AG04449 (cell line): Measurements from ENCODE around the gene RGL2.
"Not testable (repeated sequence)": the region's sequence is repeated elsewhere in the genome, so short reads cannot be mapped to it uniquely, and the experiment has no call there.

Source experiments
- CTCF ChIA-PET: fragments of 350-600 bp; formaldehyde crosslinking; extraction: SDS; loops from one replicate; lab custom pipeline; 2021; ENCODE audit warnings: antibody characterized with exemption; lab: Yijun Ruan, JAX
- POLR2A ChIA-PET: fragments of 400-600, 350-600 bp; formaldehyde crosslinking; extraction: SDS; loops from one replicate; lab custom pipeline; 2020; ENCODE audit warnings: antibody characterized with exemption, inconsistent platforms; lab: Yijun Ruan, JAX
- DNase-seq: peaks from one replicate; pipeline ENCODE4 v3.0.0-alpha.2; 2010; ENCODE audit warnings: low read depth, low spot score
- H3K4me3 ChIP-seq: 2 replicates; pipeline ENCODE4 v1.5.1; 2011; ENCODE audit warnings: low read depth, mild to moderate bottlenecking, control low read depth, low read length
- TF ChIP-seq, protein P1 (sequence below): IDR thresholded peaks from one replicate; pipeline ENCODE4 v1.5.1; 2011; ENCODE audit warnings: mild to moderate bottlenecking, moderate library complexity, low read length, control low read depth, inconsistent platforms; ENCODE audit not compliant: insufficient read depth; ENCODE audit errors: missing control alignments

Gene RGL2

DNA sequence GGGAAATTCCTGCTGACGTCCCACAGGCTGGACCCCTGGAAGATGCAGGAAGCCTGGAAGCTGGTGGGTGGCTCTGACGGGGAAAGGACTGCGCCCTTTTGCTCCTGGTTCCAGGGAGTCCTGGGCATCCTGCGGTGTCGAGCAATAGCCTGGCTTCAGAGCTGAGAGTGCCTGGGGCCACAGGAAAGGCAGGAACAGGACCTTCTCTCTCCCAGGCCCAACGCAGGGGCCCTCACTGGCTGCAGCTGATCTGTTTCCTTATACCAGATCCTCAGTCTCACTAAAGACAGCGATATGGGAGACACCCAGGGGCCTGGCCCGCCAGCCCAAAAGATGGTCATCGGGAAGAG, 20.4 kb downstream of the RGL2 start:
- no peak overlapping the region for H3K4me3 ChIP-seq
- ChIA-PET CTCF (interaction anchor here (1.4 to 6.1 kb wide), 4 partner anchors 11 to 67 kb away, joined by 3 to 41 read pairs (median 5); partner anchors contain the start of genes PFDN6 and WDR46), POLR2A (interaction anchor here (1.0 to 3.9 kb wide), 6 partner anchors 10 to 74 kb away, joined by 3 to 57 read pairs (median 5); partner anchors contain the start of genes HSD17B8, PFDN6, RGL2 and WDR46)
- TF ChIP-seq, protein P1, sequence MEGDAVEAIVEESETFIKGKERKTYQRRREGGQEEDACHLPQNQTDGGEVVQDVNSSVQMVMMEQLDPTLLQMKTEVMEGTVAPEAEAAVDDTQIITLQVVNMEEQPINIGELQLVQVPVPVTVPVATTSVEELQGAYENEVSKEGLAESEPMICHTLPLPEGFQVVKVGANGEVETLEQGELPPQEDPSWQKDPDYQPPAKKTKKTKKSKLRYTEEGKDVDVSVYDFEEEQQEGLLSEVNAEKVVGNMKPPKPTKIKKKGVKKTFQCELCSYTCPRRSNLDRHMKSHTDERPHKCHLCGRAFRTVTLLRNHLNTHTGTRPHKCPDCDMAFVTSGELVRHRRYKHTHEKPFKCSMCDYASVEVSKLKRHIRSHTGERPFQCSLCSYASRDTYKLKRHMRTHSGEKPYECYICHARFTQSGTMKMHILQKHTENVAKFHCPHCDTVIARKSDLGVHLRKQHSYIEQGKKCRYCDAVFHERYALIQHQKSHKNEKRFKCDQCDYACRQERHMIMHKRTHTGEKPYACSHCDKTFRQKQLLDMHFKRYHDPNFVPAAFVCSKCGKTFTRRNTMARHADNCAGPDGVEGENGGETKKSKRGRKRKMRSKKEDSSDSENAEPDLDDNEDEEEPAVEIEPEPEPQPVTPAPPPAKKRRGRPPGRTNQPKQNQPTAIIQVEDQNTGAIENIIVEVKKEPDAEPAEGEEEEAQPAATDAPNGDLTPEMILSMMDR: no peak
- no peak for DNase-seq

DNA sequence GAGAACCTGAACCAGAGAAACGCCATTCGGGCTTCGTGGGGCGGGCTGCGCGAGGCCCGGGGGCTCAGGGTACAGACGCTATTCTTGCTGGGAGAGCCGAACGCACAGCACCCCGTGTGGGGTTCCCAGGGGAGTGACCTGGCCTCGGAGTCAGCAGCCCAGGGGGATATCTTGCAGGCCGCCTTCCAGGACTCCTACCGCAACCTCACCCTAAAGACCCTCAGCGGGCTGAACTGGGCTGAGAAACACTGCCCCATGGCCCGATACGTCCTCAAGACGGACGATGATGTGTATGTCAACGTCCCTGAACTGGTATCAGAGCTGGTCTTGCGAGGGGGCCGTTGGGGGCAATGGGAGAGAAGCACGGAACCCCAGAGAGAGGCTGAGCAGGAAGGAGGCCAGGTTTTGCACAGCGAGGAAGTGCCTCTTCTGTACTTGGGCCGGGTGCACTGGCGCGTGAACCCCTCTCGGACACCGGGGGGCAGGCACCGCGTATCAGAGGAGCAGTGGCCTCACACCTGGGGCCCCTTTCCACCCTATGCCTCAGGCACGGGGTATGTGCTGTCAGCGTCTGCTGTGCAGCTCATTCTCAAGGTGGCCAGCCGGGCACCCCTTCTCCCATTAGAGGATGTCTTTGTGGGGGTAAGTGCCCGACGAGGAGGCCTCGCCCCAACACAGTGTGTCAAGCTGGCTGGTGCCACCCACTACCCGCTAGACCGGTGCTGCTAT, 20.9 kb downstream of the RGL2 start:
- ChIA-PET POLR2A (interaction anchor here (0.6 to 3.9 kb wide), 11 partner anchors 10 to 306 kb away, joined by 3 to 57 read pairs (median 5); partner anchors contain the start of genes HSD17B8, PFDN6, RGL2 and WDR46), CTCF (interaction anchor here (0.8 to 6.1 kb wide), 10 partner anchors 11 to 131 kb away, joined by 3 to 41 read pairs (median 4); partner anchors contain the start of genes PFDN6 and WDR46)
- DNase-seq: no peak
- TF ChIP-seq, protein P1: peak; percentile 17
- peak overlapping the region; percentile 49; the same call in 1 of the 2 replicates for H3K4me3 ChIP-seq

DNA sequence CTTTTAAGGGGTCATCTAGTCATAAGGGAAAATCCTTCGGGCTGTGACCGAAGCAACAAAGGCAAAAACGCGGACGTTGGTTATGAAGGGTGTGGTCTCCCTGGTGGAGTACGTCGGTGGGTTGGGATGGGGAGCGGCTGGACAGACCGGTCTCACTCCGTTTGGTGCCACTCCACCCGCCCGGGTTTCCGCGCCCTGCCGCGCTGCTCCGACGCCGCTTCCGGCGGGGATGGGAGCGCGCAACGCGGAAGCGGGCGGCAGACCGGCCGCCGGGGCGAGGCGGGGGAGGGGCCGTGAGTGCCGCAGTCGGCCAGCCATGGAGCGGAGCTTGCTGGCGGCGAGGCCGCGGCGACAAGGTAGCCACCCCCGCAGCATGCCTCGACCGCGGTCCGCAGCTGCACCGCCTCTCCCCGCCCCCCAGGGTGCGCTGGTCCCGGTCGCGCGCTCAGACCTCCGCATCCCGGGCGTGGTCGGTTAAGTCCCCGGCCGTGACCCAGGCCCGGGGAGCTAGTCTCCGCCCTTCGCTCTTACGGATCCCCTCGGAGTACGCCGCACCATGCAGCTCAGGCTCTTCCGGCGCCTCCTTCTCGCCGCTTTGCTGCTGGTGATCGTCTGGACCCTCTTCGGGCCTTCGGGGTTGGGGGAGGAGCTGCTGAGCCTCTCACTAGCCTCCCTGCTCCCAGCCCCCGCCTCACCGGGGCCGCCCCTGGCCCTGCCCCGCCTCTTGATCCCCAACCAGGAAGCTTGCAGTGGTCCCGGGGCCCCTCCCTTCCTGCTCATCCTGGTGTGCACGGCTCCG, 21.7 kb downstream of the RGL2 start, which contains the start of gene B3GALT4:
B3GALT4 (plus strand) TSS at position 260 of the 799 bp plus-strand sequence; CDS start at position 557, 297 bp downstream.
- no peak for DNase-seq
- POLR2A ChIA-PET: interaction anchor here (0.6 to 3.9 kb wide), 11 partner anchors 11 to 305 kb away, joined by 3 to 57 read pairs (median 4); partner anchors contain the start of genes HSD17B8, PFDN6, RGL2 and WDR46
- H3K4me3 ChIP-seq: peak within 1 kb of the TSS; percentile 49
- TF ChIP-seq, protein P1: peak; percentile 65
- CTCF ChIA-PET: interaction anchor here (0.8 to 6.1 kb wide), 12 partner anchors 12 to 131 kb away, joined by 3 to 41 read pairs (median 4); partner anchors contain the start of genes PFDN6 and WDR46

DNA sequence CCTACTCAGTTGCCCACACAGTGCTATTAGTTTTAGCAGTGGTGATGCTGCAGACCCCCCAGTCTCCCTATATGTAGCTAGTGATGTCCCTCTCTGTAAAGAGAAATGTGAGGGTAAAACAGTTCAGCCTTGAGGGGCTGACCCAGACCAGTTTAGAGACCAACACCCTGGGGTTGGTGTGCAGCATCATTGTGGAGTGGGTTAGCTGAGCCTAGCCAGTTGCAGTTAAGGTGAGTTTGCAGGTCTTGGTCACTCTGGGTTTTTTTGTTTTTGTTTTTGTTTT, 22.2 kb downstream of the RGL2 start:
- DNase-seq: no peak
- CTCF ChIA-PET: interaction anchor here (0.8 to 6.1 kb wide), 5 partner anchors 13 to 132 kb away, joined by 3 to 41 read pairs (median 5); partner anchors contain the start of genes PFDN6 and WDR46
- H3K4me3 ChIP-seq: peak overlapping the region; percentile 49
- TF ChIP-seq, protein P1: no peak
- POLR2A ChIA-PET: interaction anchor here (1.2 to 3.9 kb wide), 5 partner anchors 12 to 305 kb away, joined by 3 to 57 read pairs (median 7); partner anchors contain the start of genes HSD17B8, PFDN6 and WDR46

DNA sequence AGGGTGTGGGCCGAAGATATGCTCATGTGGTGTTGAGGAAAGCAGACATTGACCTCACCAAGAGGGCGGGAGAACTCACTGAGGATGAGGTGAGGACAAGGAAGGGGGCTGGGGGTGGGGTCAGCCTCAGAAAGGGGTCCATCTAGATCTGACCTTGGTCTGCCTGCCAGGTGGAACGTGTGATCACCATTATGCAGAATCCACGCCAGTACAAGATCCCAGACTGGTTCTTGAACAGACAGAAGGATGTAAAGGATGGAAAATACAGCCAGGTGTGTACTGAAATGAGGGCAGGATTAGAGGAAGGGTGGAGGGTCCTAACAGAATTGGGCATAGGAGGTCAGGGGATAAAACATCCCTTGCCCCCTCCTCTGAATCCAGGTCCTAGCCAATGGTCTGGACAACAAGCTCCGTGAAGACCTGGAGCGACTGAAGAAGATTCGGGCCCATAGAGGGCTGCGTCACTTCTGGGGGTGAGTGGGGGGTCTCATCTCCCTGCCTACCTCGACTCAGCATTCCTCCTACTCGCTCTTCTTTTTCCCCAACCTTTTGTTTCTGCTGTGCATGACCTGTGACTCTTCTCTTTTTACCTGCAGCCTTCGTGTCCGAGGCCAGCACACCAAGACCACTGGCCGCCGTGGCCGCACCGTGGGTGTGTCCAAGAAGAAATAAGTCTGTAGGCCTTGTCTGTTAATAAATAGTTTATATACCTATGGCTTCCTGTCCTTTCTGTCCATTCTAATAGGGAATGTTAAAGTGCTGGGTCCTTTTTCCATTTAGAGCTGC, 22.8 kb downstream of the RGL2 start:
- ChIA-PET POLR2A (interaction anchor here (0.8 to 3.9 kb wide), 6 partner anchors 12 to 1125 kb away, joined by 3 to 57 read pairs (median 6); partner anchors contain the start of genes HSD17B8, PFDN6 and WDR46), CTCF (interaction anchor here (0.8 to 6.1 kb wide), 4 partner anchors 12 to 132 kb away, joined by 3 to 41 read pairs (median 4); partner anchors contain the start of genes PFDN6 and WDR46)
- DNase-seq, H3K4me3 ChIP-seq: not testable (repeated sequence)
